Spleen (tissue), 11 donors: ENCODE results near the gene KREMEN2. TPM values are rescaled to one million over a fixed set of nuclear protein-coding genes. Genes with fewer than 3 reads are reported as not detected.

Source experiments
- DNase-seq: peaks from one replicate; pipeline ENCODE4 v3.0.0-alpha.2; 2020
- H3K27ac ChIP-seq, 8 donors: fragments of 200-600 bp; sonication (generic) in 7 of 8; 1 replicate in 4 of 8; 2 replicates in 4 of 8; pipeline versions ENCODE4 v1.5.0 to v1.8.0; 2016 to 2021; ENCODE audit warnings: inconsistent platforms in 4 of 8, mild to moderate bottlenecking in 4 of 8, moderate library complexity in 1 of 8
- H3K27me3 ChIP-seq, 7 donors: fragments of 200-600 bp; sonication (generic) in 6 of 7; replicated peaks in 1 of 7; 1 replicate in 4 of 7; 2 replicates in 3 of 7; pipeline versions ENCODE4 v1.5.0 to v1.8.0; 2016 to 2021; ENCODE audit warnings: inconsistent platforms in 3 of 7, mild to moderate bottlenecking in 1 of 7
- H3K36me3 ChIP-seq, 6 donors: fragments of 200-600 bp; sonication (generic) in 5 of 6; 1 replicate in 4 of 6; 2 replicates in 2 of 6; pipeline versions ENCODE4 v1.5.0 to v1.8.0; 2016 to 2021; ENCODE audit warnings: inconsistent platforms in 2 of 6
- H3K4me1 ChIP-seq, 6 donors: fragments of 200-600 bp; sonication (generic) in 5 of 6; 1 replicate in 3 of 6; 2 replicates in 3 of 6; pipeline versions ENCODE4 v1.5.0 to v1.8.0; 2016 to 2021; ENCODE audit warnings: inconsistent platforms in 3 of 6
- H3K4me3 ChIP-seq, 8 donors: fragments of 200-600 bp; sonication (generic) in 7 of 8; 1 replicate in 4 of 8; 2 replicates in 4 of 8; pipeline versions ENCODE4 v1.5.0 to v1.8.0; 2016 to 2021; ENCODE audit warnings: inconsistent platforms in 4 of 8, mild to moderate bottlenecking in 4 of 8, moderate library complexity in 2 of 8
- H3K9me3 ChIP-seq, 8 donors: fragments of 200-600 bp; sonication (generic) in 7 of 8; 1 replicate in 4 of 8; 2 replicates in 4 of 8; pipeline versions ENCODE4 v1.5.0 to v1.8.0; 2016 to 2021; ENCODE audit warnings: inconsistent platforms in 4 of 8
- CTCF ChIP-seq, 11 experiments: fragments of 200-600 bp in 7 of 11; fragments of 450-650 bp in 4 of 11; sonication (generic) in 4 of 11; IDR thresholded peaks in 8 of 11; conservative IDR thresholded peaks in 3 of 11; 1 replicate in 7 of 11; 2 replicates in 4 of 11; pipeline versions ENCODE4 v1.4.0 to v1.8.0; 2016 to 2021; ENCODE audit warnings: antibody characterized with exemption in 11 of 11, inconsistent platforms in 4 of 11, mild to moderate bottlenecking in 1 of 11
- POLR2A ChIP-seq, 3 donors: fragments of 450-650 bp; IDR thresholded peaks; one replicate each; pipeline ENCODE4 v1.5.1; 2017; ENCODE audit warnings: antibody characterized with exemption in 3 of 3, mild to moderate bottlenecking in 1 of 3
- POLR2AphosphoS5 ChIP-seq, 3 donors: sonication (generic); formaldehyde crosslinking; IDR thresholded peaks; one replicate each; pipeline ENCODE4 v1.5.1; 2017; ENCODE audit warnings: antibody characterized with exemption in 3 of 3
- WGBS, 5 donors: extraction: QIAGEN DNeasy Blood & Tissue Kit in 3 of 5; methylation state at CpG; one replicate each; pipeline versions ENCODE4 v1.1.5 to v1.1.7; 2013 to 2018; 5-methylcytosine and 5-hydroxymethylcytosine counted together
- intact Hi-C: fragments of 100-400 bp; cut with DNase I; formaldehyde crosslinking; loops from one replicate; pipeline ENCODE4 v1.15.0; 2023; ENCODE audit warnings: low total_unique reads
- polyA plus RNA-seq, 3 donors: library from polyadenylated mRNA; stranded (reverse); fragments of 200-250 nt; gene quantifications; one replicate each; pipeline ENCODE4 v1.2.1, GENCODE V29; 2013
- total RNA-seq, 7 donors: library from RNA; depleted of rRNA in 3 of 7; stranded (reverse); fragments of >200 nt in 3 of 7; fragmentation: NEBNext Ultra II Directional in 4 of 7; extraction: Animal tissue kit (Norgen Biotek cat#: 25700) in 4 of 7; gene quantifications; one replicate each; pipeline versions ENCODE4 v1.1.0 to v1.2.1, GENCODE V29; 2016 to 2021
- donor health status: healthy with polysubstance abuse.
- donor health status: DM: no; HTN: no; CAD: no; lungs with moderate emphysema.
- donor health status: DM: no; HTN: no; CAD: no.
- donor health status: Bipolar disorder and iron deficiency.
- donor health status: healthy.
- donor health status: DM: no; HTN: no; CAD: no.
- donor health status: DM: yes; HTN: yes; CAD: no.

The KREMEN2 gene
- total and polyA plus RNA-seq, 10 donors, result 0.40 to 1.2 (median 0.42) TPM; not detected in 5

GRCh38 chr16:2986623-2987188 is 22.6 kb downstream of the KREMEN2 start:
- Histone ChIP-seq H3K4me1 (peaks cover 8 to 39% (median 16%) of the 10 kb centered on the region in 6 donors), H3K27ac (no peak overlapping the region), H3K4me3 (no peak overlapping the region), H3K27me3 (peaks cover 0 to 53% (median 3%) of the 10 kb centered on the region in 7 donors), H3K9me3 (no peaks in the 10 kb centered on the region), H3K36me3 (no peaks in the 10 kb centered on the region)
- intact Hi-C loops, result no loop called here
- 65 to 78% (median 75%) methylated on average over 11 to 17 of the region's 17 CpGs for WGBS, 5 donors
- no peak for DNase-seq
- no peak for TF ChIP-seq POLR2AphosphoS5 (IDR thresholded peaks at IDR 0.05)
- TF ChIP-seq CTCF (IDR thresholded peaks at IDR 0.05 in 8 of 11, conservative IDR thresholded peaks at IDR 0.05 in 3 of 11), result no peak
- no peak for TF ChIP-seq POLR2A (IDR thresholded peaks at IDR 0.05)

- 77 to 92% (median 90%) methylated on average over 7 to 9 of the region's 9 CpGs for WGBS, 5 donors
- Histone ChIP-seq H3K36me3 (no peaks in the 10 kb centered on the region), H3K4me1 (peaks cover 8 to 36% (median 16%) of the 10 kb centered on the region in 6 donors), H3K27me3 (peaks cover 0 to 53% (median 3%) of the 10 kb centered on the region in 7 donors), H3K9me3 (no peaks in the 10 kb centered on the region), H3K4me3 (no peak overlapping the region), H3K27ac (no peak overlapping the region)
- TF ChIP-seq POLR2AphosphoS5 (IDR thresholded peaks at IDR 0.05), result no peak
- no peak for TF ChIP-seq POLR2A (IDR thresholded peaks at IDR 0.05)
- no peak for TF ChIP-seq CTCF (IDR thresholded peaks at IDR 0.05 in 8 of 11, conservative IDR thresholded peaks at IDR 0.05 in 3 of 11)
- DNase-seq, result no peak
- intact Hi-C loops, result no loop called here
Observed at GRCh38 chr16:2987286-2987685, 23.2 kb downstream of the KREMEN2 start.

GRCh38 chr16:2987833-2988232 is 23.8 kb downstream of the KREMEN2 start:
- Histone ChIP-seq H3K36me3 (no peaks in the 10 kb centered on the region), H3K27me3 (peaks cover 0 to 53% (median 3%) of the 10 kb centered on the region in 7 donors), H3K27ac (no peak overlapping the region), H3K4me1 (peaks cover 8 to 36% (median 16%) of the 10 kb centered on the region in 6 donors), H3K4me3 (no peak overlapping the region), H3K9me3 (no peaks in the 10 kb centered on the region)
- intact Hi-C loops, result no loop called here
- DNase-seq, result no peak
- 75 to 89% (median 82%) methylated on average over 6 to 8 of the region's 8 CpGs; no CpG with 5 or more reads in 1 of the 5 donors for WGBS, 5 donors
- TF ChIP-seq POLR2A (IDR thresholded peaks at IDR 0.05) (no peak), POLR2AphosphoS5 (IDR thresholded peaks at IDR 0.05) (no peak), CTCF (IDR thresholded peaks at IDR 0.05 in 8 of 11, conservative IDR thresholded peaks at IDR 0.05 in 3 of 11) (no peak)

GRCh38 chr16:2988590-2989099 is 24.6 kb downstream of the KREMEN2 start:
- Histone ChIP-seq H3K4me1 (peaks cover 3 to 28% (median 9%) of the 10 kb centered on the region in 6 donors), H3K27me3 (peaks cover 0 to 53% (median 3%) of the 10 kb centered on the region in 7 donors), H3K36me3 (no peaks in the 10 kb centered on the region), H3K9me3 (no peaks in the 10 kb centered on the region), H3K27ac (no peak overlapping the region), H3K4me3 (no peak overlapping the region)
- no peak for DNase-seq
- intact Hi-C loops, result no loop called here
- TF ChIP-seq POLR2AphosphoS5 (IDR thresholded peaks at IDR 0.05) (no peak), CTCF (IDR thresholded peaks at IDR 0.05 in 8 of 11, conservative IDR thresholded peaks at IDR 0.05 in 3 of 11) (no peak), POLR2A (IDR thresholded peaks at IDR 0.05) (no peak)
- WGBS, 5 donors, result 55 to 81% (median 75%) methylated on average over 5 to 8 of the region's 8 CpGs
